Stimulated activated naive CD8-positive, alpha-beta T cell treated with anti-CD3 and anti-CD28 coated beads, Interleukin-15, Interleukin-2, amounts not matched to agents 100 U/mL and 50 U/mL, for 24 hours (primary cell): Measurements from ENCODE around the gene FABP1.

Experiments
- ATAC-seq: fragments of 150-1000 bp; cut with Tn5 transposase; one replicate; pipeline ENCODE4 v1.10.0; 2021
- DNase-seq: peaks from one replicate; pipeline ENCODE4 v3.0.0; 2021

FABP1 gene

DNA sequence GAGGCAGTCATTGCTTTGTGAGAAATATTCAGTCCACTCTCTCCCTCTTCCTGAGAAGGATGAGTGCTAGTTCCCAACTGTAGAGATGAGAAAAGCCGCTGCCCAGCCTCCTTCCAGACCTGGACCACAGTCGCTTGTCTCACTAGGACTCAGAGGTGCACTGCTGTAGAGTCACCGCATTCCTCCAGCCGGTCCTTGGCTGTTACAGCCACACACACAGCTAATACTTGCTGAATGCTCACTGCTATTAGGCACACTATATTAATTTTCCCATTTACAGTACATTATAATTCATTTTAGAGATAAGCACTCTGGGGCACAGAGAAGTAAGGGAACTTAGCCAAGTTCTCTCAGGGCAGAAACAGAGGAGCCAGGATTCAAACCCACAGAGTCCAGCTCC lies 10.0 kb upstream of the FABP1 start:
- no peak for DNase-seq
- no peak for ATAC-seq

DNA sequence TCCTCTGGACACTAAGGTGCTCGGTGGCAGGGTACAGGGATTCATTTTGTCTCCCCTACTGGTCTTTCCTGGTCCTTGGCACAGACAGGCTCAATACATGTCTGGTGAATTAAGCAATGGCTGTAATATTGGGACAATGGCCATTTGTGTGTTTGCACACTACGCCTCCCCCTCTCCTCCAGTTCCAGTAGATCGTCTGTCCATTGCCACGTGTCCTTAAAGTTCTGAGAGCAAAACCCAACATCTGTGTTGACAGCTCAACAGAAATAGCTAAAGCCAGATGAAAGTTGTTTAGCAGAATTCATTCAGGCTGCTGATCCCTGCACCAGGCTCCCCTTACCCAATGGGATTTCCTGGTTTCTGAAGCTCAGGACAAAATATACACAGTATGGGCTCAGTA lies 9.0 kb upstream of the FABP1 start:
- DNase-seq: no peak
- ATAC-seq: no peak

DNA sequence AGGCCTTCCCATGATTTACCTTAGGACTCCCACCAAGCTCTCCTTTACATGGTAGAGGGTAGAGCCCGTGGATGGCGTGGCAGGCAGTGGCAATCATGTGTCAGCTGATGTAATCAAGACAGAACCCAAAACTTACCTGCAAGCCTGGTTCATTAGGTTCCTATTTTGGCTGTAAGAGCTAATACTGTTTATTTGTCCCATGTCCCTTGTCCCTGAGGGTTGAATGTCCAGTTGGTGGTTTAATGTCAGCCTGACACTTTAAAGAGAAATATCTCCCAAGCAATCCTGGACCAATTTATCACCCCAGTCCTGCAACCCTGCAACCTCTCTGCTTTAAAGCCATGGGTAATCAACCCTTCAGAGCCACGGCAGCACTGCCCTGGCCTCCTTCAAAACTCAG lies 6.0 kb upstream of the FABP1 start:
- DNase-seq (no peak), ATAC-seq (no peak)

DNA sequence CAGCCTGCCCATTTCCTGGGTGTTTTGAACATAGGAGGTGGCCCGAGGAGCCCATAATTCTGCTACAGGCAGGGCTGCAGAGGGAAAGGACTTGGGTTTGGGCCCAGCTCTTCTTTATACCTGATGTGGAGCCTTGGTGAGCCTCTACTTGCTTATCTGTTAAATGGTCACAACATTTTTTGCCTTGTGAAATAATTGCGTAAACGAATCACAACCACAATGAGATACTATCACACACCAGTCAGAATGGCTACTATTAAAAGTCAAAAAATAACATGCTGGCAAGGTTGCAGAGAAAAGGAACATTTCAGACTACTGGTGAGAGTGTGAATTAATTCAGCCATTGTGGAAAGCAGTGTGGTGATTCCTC lies 4.1 kb upstream of the FABP1 start:
- no peak for ATAC-seq
- no peak for DNase-seq

DNA sequence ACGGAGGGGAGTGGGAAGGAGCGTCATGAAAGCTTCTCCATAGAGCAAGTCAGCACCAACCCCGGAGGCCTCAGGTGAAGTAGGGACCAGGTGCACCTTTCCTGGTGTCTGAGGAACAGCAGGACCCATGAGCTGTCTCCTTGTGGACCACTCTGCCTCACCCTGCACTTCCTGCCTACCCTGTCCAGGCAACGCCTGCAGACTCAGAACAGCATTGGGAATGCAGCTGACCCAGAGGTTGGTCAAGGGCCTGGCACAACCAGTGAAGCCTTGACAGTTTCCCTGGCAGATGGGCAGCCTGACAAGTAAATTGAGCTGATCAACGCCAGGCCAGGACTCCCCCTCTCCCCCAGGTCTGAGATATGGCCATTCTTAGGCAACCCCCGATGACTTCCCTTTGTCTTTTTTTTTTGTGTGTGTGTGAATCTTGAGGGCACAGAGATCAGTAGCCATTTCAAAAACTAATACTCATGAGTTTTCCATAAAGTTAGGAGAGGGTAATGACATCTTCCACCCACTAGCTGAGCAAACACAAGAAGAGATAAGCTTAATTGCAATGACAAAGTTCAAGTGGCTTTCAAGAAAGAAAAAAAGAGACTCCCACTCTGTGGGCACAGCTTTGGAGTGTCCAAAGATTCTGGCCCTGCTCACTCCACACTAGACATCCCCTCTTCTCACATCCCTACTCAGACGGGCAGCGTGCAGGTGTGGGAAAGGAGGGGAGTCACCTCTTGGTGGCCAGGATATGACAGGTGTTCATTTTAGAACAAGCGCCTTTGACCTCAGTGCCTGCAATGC lies 3.5 kb upstream of the FABP1 start:
- ATAC-seq: no peak
- no peak for DNase-seq

DNA sequence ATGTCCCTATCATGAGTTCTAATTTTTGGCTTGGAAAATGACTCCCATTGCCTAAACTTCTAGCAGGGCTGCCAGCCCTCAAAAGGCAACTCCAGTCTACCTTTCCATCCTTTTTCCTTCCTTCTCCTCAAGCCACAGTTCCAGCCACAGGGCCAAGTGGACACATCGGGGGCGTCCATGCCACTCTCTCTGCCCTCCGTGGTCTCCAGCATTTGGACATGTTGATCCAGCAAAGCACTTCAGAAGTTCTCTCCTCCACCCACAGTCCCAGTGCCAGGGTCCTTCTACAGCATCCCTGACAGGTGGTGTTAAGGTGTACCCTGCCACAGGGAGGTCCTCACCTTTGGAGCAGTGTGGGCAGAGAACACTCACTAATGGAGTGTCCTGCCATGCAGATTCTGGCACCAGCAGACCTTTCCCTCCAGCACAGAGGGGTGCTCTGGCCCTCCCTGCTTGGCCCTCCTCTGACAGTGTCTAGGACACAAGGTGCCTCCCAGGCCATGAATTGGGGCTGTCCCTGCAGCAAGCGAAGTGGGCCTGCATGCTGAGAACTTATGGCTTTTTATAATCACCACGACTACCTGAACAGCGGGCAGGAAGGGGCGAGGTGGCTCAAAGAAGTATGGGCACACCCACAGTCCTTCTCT lies 1.6 kb upstream of the FABP1 start:
- no peak for ATAC-seq
- no peak for DNase-seq

DNA sequence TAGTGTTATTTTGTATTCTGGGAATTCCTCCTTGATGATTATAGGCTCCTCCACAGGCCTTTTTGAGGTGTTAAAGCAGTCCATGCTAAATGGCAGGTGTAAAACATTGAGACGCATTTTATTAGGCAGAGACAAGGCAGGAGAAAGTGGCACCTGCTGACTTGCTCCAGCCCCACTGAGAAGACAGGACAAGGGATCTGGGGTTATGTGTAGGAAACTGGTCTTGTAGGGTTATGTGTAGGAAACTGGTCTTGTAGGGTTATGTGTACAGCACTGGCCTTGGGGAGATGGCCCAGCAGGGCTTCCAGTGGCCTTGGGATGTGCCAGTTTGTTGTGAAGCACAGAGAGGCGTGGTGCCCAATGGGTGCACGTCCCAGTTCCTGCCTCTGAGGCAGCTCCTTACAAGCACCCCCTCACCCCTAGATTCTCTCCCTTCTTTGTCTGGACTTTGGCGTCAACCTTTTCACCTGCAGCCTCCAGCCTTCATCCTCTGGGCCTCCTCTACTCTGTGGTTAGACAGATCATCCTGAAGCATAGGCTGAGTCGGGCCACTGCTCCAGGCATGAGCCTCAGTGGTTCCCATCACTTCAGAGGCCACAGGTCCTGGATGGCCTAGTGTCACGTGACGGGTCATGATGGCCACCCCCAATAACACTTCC lies 921 bp upstream of the FABP1 start:
- DNase-seq (no peak), ATAC-seq (no peak)

DNA sequence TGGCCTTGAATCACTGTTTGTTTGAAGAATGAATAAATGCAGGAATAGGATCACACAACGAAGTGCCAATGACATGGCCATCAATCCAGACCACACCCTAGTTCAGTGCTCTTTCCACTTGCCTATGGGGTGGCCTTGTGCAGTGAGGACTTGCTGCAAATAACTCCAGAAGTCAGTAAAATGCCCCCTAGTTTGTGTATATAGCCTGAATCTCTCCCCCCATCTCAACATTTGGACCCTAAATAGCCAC lies 299 bp downstream of the FABP1 start:
- DNase-seq (no peak), ATAC-seq (no peak)

DNA sequence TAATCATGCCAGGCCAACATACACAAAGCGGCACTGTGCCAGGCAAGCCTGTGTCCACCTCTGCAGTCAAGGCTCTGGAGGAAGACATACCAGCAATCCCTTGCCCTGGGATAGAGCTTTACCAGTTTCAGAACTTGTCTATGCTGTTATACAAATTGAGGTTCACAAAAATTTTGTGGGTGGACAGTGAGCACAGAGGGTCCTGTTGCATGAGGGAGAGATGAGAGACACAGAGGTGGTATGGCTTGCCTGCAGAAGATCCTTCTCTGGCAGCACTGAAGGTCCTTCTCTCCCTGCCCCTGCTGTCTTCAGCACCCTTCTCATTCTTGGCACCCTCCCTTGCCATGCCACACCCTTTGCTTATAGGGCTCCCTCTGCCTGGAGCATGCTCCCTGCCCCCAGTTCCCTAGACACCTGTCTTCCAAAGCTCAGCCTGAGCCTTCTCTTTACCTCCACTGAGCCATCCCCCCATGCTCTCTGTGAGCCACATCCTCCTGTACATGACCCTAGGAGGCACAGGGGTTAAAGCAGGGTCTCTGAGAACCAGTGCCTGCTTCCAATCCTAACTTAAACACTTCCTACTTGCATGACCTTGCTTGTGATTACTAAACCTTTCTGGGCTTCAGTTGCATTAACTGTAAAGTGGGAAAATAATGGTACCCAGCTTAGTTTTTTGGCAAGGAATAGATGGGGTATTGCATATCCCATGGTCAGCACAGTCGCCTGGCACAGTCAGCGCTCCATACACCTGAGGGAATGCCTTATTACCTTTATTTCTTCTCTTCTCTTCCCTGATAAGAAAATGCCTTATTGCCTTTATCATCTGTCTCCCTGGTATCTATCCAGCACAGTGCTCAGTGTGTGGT lies 857 bp downstream of the FABP1 start:
- DNase-seq (no peak), ATAC-seq (no peak)

DNA sequence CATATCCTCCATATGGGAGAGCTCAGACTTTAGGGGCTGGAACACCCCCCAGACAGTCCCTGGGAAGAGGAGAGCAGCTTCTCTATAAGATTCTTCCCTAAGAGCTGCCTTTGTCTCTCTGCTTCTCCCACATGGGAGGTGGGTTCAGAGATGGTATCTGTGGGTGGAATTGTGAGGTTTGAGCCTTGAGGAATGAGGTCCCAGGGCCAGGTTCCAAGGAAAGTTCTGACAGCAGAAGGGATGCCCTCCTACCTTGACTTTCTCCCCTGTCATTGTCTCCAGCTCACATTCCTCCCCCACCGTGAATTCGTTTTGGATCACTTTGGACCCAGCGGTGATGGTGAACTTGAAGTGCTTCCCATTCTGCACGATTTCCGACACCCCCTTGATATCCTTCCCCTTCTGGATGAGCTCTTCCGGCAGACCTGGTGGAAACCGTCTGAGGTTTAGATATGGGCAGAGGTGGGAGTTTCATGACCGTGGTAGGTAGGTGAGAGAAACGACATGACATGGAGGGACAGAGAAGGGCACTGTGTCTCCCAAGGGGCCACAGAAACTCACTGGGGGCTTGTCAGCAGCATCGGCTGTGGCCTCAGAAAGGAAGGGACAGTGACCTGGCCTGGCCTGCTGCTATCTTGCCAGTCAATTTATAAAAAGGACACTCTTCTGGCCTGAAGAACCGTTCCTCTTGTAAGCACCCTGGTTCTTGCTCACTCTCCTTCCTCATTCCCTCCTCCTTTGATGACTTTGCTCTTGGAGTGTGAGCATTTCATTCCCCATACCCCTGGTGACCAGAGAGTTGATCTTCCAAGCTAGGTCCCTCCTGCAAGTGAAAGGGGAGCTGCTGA lies 1.7 kb downstream of the FABP1 start:
- DNase-seq (no peak), ATAC-seq (no peak)

- no peak for ATAC-seq
These were observed 2.4 kb downstream of the FABP1 start for GRCh38 chr2:88125344-88125923.

DNA sequence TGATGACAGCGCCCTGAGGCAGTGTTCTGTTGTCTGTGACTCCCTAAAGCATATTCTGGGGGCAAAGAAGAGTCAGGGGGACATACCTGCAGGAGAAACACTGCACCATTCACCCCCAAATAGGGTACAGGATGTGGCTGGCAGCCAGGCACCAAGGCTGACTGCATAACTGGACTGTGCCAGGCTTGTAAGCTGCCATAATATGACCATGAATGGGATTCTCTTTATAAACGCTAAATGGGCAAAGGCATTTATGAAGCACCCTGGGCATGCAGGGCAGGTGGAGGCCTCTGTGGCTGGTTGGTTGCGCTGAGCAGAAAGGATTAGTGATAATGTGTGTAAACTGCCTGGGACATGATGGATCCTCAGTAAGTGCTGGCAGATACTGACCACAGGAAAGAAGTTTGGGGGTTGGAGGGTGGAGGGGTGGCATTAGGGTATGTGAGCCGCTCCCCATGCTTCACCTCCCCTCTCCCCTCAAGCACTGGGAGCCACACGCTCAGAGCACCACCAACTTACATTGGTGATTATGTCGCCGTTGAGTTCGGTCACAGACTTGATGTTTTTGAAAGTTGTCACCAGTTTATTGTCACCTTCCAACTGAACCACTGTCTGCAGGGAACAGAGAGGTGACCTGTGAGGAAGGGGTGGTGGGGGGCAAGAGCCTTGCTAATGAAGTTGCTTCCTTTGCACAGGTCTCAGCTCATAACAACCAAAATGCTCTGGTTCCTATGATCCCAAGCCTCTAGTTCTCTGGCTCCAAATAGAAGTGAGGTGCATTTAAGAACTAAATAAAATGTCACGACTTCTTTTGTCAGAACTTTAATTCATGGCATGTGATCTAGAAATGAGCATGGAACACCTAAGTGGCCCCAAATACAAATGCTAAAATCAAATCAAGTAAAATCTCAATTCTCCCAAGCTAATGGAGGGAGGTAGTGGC lies 3.6 kb downstream of the FABP1 start:
- DNase-seq: no peak
- no peak for ATAC-seq

More at GRCh38 chr2:88125344-88125923, 2.4 kb downstream of the FABP1 start:
- DNase-seq: no peak

DNA sequence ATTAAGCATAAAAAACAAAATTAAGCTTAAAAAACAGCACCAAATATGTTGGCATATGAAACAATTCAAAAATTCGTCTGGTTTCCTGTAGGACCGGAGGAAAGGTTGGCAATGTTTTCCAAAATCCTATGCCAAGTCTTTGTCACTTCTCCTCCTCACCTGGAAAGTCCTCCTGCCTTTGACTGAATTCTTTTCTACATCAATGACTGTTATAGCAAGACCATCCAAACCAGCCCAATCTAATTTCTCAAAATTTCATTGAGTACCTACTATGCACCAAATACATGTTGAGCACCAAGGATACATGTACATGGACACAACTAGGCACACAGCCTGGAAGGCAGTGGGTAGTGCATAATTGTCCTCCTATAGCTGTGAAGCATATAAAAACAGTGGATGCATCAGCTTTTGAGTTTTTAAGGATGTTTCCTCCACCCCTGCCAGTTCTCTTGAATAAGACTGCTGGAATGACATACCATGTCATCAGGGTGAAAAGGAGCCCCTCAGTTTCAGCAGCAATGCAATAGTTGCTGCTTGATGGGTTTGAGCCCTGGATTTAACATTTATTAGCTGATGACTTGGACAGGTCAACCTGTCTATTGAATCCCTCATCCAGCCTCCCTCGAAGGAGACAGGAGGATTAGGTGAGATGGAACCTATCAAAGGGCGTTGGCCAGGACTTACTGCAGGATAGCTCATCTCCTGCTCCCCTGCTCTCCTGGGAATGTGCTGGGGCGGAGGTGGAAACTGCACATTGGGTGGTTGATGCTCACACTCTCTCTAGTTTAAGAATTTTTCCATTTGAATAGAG lies 4.5 kb downstream of the FABP1 start:
- ATAC-seq (no peak), DNase-seq (no peak)

- DNase-seq: no peak
- no peak for ATAC-seq
These were observed 5.5 kb downstream of the FABP1 start for GRCh38 chr2:88122141-88122884.

DNA sequence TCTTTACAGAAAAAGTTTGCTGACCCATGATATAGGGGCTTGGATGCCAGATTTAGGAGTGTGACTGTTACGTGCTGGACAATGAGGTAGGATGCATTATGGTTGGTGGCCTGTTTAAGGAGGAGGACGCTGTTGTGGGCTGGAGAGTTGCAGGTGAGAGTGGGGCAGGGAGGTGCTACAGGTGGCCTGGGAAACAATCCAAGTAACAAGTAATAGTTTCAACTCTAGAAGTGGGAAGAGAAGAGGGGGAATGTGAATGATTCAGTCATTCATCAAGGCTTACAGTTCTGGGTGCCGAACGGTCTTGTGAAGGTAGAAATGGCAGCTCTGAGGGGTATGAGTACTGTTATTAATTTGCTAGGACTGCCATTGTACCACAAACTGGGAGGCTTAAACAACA lies 6.2 kb downstream of the FABP1 start:
- ATAC-seq (no peak), DNase-seq (no peak)

DNA sequence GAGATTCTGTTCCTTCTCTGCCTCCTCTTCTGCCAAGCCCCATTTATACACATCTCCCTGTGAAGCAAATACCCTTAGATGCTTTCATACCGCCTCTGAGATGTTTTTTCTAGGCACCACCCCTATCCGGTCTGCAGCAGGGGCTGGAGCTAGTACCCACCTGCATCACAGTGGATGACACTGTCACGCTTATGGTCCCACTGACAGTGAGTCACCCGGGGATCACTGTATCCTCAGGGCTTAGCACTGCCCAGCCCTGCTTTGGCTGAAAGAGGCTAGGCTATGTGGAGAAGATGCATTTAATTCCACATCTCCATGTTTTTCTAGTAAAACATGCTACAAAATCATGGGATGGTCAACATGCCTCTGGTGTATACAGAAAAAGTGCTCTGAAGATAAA lies 9.9 kb downstream of the FABP1 start:
- DNase-seq (no peak), ATAC-seq (no peak)

DNA sequence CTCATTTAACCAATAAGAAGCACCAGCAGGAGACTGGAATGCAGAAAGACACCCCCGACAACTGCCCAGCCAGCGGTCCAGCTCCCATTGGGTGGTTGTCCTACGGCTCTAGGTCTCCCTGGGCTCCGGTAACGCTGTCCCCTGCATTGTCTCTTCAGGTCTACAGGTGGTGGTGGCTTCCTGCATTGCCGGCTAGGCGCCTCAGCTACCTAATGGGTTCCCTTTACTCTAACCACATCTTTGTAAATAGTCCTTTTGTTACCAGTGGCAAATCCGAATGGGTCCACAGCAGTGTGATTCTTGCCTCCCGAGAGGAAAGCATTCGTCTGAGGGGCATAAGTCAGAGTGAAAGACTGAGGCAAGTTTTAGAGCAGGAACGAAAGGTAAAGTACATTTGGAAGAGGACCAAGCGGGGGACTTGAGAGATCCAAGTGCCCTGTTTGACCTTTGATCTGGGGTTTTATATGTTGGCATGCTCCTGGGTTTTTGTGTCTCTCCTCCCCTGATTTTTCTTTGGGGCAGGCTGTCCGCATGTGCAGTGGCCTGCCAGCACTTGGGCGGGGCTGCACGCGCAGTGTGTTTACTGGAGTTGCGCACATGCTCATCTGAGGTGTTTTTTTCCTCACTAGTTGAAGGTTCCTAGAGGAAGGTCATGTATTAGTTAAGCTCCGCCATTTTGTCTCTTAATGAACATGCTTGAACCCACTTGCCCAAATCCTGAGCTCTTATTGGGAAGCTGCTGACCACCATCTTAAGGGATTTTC lies 11.0 kb downstream of the FABP1 start:
- DNase-seq (no peak), ATAC-seq (no peak)
